ENCODE measurements around the gene DNAI7.

DNAI7 gene

GRCh38 chr12:25236190-25236589 is 41.2 kb upstream of the DNAI7 start:
- no peak for TF ChIP-seq CTCF (conservative IDR thresholded peaks at IDR 0.05; ENCODE audit: low read depth)
- POLR2A ChIA-PET (ENCODE audit: low non-redundant PET), result no interaction called here
- CTCF ChIA-PET, result no interaction called here
- no peak for DNase-seq (ENCODE audit: low spot score)
- no peak overlapping the region for H3K27ac ChIP-seq

DNA sequence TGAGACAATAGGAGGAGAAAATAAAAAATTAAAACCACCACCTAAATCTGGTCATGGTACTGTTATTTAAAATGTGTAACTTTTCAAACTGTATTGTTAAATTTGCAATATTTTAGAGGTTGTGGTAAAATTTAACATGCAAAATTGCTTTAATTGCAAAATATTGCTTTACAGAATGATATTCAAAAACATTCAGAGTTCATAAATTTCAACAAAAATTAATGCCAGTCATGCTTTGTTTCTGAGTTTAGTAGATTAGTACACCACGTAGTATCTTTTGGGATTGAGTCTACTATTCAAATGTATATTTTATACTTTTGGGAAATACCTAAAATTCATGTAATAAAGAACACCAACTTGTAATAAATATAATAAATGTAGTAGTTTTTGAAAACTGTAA is 18.4 kb upstream of the DNAI7 start:
- POLR2A ChIA-PET (ENCODE audit: low non-redundant PET), result no interaction called here
- CTCF ChIA-PET, result interaction anchor here (1.0 to 4.1 kb wide), 2 partner anchors 18 to 174 kb away, joined by 3 to 15 read pairs; partner anchors contain the start of genes DNAI7 and ETFRF1
- no peak for TF ChIP-seq CTCF (conservative IDR thresholded peaks at IDR 0.05; ENCODE audit: low read depth)
- H3K27ac ChIP-seq, result no peak overlapping the region
- DNase-seq (ENCODE audit: low spot score), result no peak

DNA sequence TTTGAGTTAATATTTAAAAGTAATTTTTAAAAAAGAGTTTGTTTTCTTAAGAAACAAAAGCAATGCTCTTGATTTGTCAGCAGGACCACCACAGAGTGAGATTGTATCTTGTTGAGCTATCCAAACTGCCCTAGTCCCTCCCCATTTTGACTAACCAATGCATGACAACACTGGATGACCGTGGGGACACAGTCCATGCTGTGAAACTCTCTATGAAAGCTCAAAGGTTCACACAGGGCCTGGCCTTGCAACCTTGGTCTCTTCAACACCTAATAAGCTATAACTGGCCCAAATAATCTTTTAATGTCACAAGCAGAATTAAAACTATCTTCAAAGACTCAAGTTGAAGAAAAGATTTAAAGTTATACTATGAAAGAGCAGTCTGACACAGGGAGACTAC is 13.6 kb upstream of the DNAI7 start:
- CTCF ChIA-PET, result interaction anchor here (0.6 kb wide), 1 partner anchor 235 kb away, joined by 5 read pairs; no protein-coding TSS in a partner anchor
- no peak for DNase-seq (ENCODE audit: low spot score)
- TF ChIP-seq CTCF (conservative IDR thresholded peaks at IDR 0.05; ENCODE audit: low read depth), result no peak
- no peak overlapping the region for H3K27ac ChIP-seq
- POLR2A ChIA-PET (ENCODE audit: low non-redundant PET), result no interaction called here

DNA sequence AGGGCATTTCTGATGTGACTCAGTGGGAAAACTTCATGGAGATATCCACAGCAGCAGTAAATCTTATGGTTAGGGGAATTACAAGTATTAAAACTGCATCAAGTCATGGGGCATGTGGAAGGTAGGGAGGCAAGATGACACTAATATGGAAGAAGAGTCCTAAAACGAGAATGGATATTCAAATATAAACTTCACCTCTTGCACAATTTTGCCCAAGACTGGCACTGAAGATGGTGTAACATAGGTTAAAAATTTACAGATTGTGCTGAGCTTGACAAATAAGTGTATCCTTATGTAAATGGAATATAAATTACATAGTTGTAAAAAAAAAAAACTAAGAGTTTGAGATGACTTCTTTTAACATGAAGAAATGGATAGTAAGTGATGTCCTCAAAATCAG is 12.9 kb upstream of the DNAI7 start:
- no peak for TF ChIP-seq CTCF (conservative IDR thresholded peaks at IDR 0.05; ENCODE audit: low read depth)
- no peak for DNase-seq (ENCODE audit: low spot score)
- H3K27ac ChIP-seq, result no peak overlapping the region
- POLR2A ChIA-PET (ENCODE audit: low non-redundant PET), result no interaction called here
- CTCF ChIA-PET, result interaction anchor here (0.6 kb wide), 2 partner anchors 47 to 236 kb away, joined by 5 to 6 read pairs; no protein-coding TSS in a partner anchor

- no peak for TF ChIP-seq CTCF (conservative IDR thresholded peaks at IDR 0.05; ENCODE audit: low read depth)
- no peak overlapping the region for H3K27ac ChIP-seq
- no peak for DNase-seq (ENCODE audit: low spot score)
- ChIA-PET POLR2A (ENCODE audit: low non-redundant PET) (no interaction called here), CTCF (interaction anchor here (0.6 kb wide), 1 partner anchor 48 kb away, joined by 6 read pairs; no protein-coding TSS in a partner anchor)
These were observed 12.5 kb upstream of the DNAI7 start for GRCh38 chr12:25207411-25207810.

GRCh38 chr12:25202137-25202536 is 7.2 kb upstream of the DNAI7 start:
- TF ChIP-seq CTCF (conservative IDR thresholded peaks at IDR 0.05; ENCODE audit: low read depth), result no peak
- H3K27ac ChIP-seq, result no peak overlapping the region
- DNase-seq (ENCODE audit: low spot score), result no peak
- CTCF ChIA-PET, result no interaction called here
- POLR2A ChIA-PET (ENCODE audit: low non-redundant PET), result no interaction called here

GRCh38 chr12:25200703-25201102 is 5.7 kb upstream of the DNAI7 start:
- H3K27ac ChIP-seq, result no peak overlapping the region
- no peak for TF ChIP-seq CTCF (conservative IDR thresholded peaks at IDR 0.05; ENCODE audit: low read depth)
- POLR2A ChIA-PET (ENCODE audit: low non-redundant PET), result no interaction called here
- CTCF ChIA-PET, result interaction anchor here (0.6 kb wide), 1 partner anchor 222 kb away, joined by 3 read pairs; no protein-coding TSS in a partner anchor
- no peak for DNase-seq (ENCODE audit: low spot score)
